Raji (cell line): ENCODE data around the gene MTG1.

ENCODE experiments used
- POLR2A ChIP-seq: IDR thresholded peaks from 2 replicates; pipeline ENCODE4 v1.6.1; 2011; ENCODE audit warnings: low read depth, low read length, control low read depth; ENCODE audit not compliant: insufficient read depth

Gene MTG1

GRCh38 chr10:133457100-133457841 lies 63.3 kb downstream of the MTG1 start:
- TF ChIP-seq POLR2A: no peak

- no peak for TF ChIP-seq POLR2A
Observed at GRCh38 chr10:133458021-133458709, 64.2 kb downstream of the MTG1 start.

GRCh38 chr10:133458710-133459453 lies 64.9 kb downstream of the MTG1 start:
- TF ChIP-seq POLR2A: no peak

- no peak for TF ChIP-seq POLR2A
Observed at GRCh38 chr10:133459454-133460207, 65.7 kb downstream of the MTG1 start.

GRCh38 chr10:133460208-133460769 lies 66.3 kb downstream of the MTG1 start:
- TF ChIP-seq POLR2A: no peak

- TF ChIP-seq POLR2A: no peak
Observed at GRCh38 chr10:133461027-133461426, 67.1 kb downstream of the MTG1 start.

- no peak for TF ChIP-seq POLR2A
Observed at GRCh38 chr10:133461841-133462240, 67.9 kb downstream of the MTG1 start.

GRCh38 chr10:133462512-133463305 lies 68.8 kb downstream of the MTG1 start:
- TF ChIP-seq POLR2A: no peak

GRCh38 chr10:133464582-133465031 lies 70.7 kb downstream of the MTG1 start:
- no peak for TF ChIP-seq POLR2A

- TF ChIP-seq POLR2A: no peak
Observed at GRCh38 chr10:133465191-133465949, 71.4 kb downstream of the MTG1 start.

- no peak for TF ChIP-seq POLR2A
Observed at GRCh38 chr10:133465950-133466474, 72.1 kb downstream of the MTG1 start.

GRCh38 chr10:133466683-133467275 lies 72.8 kb downstream of the MTG1 start:
- TF ChIP-seq POLR2A: no peak

- TF ChIP-seq POLR2A: no peak
Observed at GRCh38 chr10:133467286-133467911, 73.4 kb downstream of the MTG1 start.
